ENCODE data around the gene CIAO2B.

The CIAO2B gene

GRCh38 chr16:66919569-66920298 is 14.5 kb downstream of the CIAO2B start:
- DNase-seq (ENCODE audit: low read depth) = no peak

DNA sequence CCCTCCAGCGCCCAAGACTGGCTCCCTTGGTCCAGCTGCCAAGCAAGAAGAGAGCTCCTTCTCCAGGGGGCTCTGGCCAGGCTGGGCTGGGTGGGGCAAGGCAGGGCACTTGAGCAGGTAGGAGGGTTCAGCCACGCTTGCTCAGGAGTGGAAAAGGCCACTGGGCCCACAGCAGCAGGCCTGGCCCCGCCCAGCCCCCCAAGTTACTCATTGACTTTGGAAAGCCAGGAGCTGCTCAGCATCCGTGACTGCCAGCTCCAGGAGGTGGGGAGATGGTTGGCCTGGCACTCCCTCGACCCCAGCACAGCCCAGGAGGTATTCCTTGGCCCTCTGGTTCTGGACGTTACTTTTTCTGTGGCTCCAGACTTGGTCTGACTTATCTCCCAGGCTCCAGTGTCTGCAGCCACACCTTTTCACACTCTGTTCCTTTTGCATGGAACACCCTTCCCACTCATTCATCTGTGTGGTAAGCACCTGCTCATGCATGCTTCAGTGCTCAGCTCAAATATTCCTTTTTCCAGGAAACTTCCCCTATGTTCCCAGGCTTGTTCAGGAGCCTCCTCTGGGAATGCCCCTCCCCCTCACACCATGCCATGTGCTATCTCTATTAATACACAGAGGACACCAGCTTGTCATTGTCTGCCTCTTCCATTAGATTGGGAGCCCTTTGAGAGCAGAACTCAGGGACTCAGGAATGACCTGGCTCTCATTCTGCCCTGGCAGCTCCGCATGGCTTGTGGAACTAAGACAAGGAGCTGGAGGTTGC is 15.2 kb downstream of the CIAO2B start, which contains the start of gene CDH16:
CDH16 (minus strand) TSS at position 83 of the 766 bp plus-strand sequence. CDS start 820 bp downstream, outside the sequence.
- DNase-seq (ENCODE audit: low read depth) = no peak

- no peak for DNase-seq (ENCODE audit: low read depth)
These were observed 15.8 kb downstream of the CIAO2B start for GRCh38 chr16:66918355-66918754.

- DNase-seq (ENCODE audit: low read depth) = no peak
These were observed 16.5 kb downstream of the CIAO2B start for GRCh38 chr16:66917741-66918140.

- DNase-seq (ENCODE audit: low read depth) = no peak
These were observed 17.7 kb downstream of the CIAO2B start for GRCh38 chr16:66916518-66916917.

GRCh38 chr16:66915041-66915440 is 19.2 kb downstream of the CIAO2B start:
- DNase-seq (ENCODE audit: low read depth) = no peak

GRCh38 chr16:66914541-66914940 is 19.7 kb downstream of the CIAO2B start:
- no peak for DNase-seq (ENCODE audit: low read depth)

DNA sequence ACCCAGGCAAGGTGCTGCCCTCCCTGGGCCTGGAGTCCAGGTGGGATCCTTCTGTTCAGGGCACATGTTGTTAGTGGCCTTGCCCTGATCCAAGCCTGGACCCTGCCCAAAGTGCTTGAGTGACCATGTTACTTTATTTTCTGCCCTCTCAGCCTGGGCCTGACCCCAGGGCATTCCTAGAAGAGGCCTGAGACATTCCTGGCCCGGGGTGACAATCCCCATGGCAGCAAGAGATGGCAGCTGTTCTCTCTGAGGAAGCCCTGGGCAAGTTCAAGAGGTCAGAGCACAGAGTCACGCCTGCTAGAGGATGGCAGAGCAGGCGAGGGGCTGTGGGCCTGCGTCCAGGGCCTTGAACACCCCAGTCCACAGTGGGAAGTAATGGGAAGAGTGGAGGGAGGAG is 20.5 kb downstream of the CIAO2B start:
- DNase-seq (ENCODE audit: low read depth) = no peak

- DNase-seq (ENCODE audit: low read depth) = no peak
These were observed 21.1 kb downstream of the CIAO2B start for GRCh38 chr16:66913081-66913480.

DNA sequence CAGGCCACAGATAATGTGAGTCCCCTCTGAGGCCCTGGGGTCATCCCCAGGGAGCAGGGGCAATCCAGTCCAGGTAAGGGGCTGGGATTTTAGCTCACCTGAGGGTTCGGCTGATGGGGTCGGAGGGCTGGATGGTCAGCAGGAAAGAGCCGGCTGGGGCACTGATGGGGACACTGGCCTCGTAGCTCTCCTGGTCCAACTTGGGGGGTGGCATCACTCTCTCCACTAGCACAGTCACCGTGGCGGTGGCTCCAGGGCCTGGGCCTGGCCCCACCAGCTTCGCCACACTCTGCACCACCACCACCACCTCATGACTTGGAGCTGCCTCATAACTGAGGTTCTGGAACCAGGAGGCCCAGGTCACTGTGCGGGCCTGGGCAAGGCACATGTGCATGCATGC is 22.4 kb downstream of the CIAO2B start:
- DNase-seq (ENCODE audit: low read depth) = no peak

- DNase-seq (ENCODE audit: low read depth) = no peak
These were observed 23.1 kb downstream of the CIAO2B start for GRCh38 chr16:66911112-66911511.

GRCh38 chr16:66910175-66910940 is 23.8 kb downstream of the CIAO2B start:
- no peak for DNase-seq (ENCODE audit: low read depth)

DNA sequence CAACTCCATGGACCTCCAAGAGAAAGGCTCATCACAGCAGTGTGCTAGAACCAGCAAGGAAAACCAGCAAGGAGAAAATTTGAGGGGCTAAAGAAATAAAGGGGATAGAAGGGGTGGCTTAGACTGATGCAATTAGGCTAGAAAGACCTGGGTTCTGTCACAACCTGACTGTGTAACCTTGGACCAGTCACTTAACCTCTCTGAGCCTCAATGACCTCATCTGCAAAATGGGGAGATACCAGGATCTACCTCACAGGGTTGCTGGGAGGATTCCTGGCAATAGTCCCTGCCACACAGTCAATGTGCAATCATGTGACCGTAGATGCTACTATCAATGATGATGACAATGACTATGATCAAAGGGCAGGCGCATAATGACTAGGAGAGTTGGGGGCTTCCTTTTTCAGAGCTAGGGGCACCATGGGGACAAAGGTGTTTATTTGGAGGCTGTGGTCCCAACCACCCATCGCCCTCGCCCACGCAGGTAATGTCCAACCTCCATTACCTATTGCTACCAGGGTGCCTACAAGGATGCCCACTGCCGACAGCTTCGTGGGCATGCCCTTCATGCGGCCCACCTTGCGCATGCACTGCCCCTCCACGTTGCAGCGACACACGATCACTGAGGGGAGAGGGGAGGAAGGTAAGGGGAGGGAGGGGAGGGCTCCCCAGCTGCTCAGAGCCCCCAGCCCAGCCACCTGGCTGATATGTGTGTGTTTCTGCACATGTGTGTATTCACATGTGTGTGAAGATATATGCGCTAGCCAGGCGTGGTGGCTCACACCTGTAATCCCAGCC is 25.2 kb downstream of the CIAO2B start:
- DNase-seq (ENCODE audit: low read depth) = no peak

DNA sequence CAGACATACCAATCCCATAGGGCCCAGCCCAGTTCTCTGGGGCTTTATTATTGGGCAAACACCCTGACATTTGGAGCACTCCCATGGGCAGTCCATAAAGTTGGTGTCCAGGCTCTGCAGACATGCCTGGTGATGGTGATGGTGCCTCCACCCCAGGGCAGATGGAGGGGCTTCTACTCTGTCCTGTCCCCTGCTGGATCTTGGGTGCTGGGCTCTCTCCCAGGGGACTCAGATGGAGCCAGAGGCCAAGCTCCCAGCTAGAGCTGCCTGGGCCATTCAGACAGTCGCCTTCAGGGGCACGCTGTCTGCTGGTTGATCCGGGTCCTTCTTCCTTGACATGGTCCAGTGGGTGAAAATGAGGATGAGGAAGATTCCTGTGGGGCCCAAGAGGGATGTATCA is 26.1 kb downstream of the CIAO2B start:
- no peak for DNase-seq (ENCODE audit: low read depth)

- DNase-seq (ENCODE audit: low read depth) = no peak
These were observed 27.0 kb downstream of the CIAO2B start for GRCh38 chr16:66906916-66907836.

GRCh38 chr16:66905633-66906539 is 28.3 kb downstream of the CIAO2B start:
- no peak for DNase-seq (ENCODE audit: low read depth)

DNA sequence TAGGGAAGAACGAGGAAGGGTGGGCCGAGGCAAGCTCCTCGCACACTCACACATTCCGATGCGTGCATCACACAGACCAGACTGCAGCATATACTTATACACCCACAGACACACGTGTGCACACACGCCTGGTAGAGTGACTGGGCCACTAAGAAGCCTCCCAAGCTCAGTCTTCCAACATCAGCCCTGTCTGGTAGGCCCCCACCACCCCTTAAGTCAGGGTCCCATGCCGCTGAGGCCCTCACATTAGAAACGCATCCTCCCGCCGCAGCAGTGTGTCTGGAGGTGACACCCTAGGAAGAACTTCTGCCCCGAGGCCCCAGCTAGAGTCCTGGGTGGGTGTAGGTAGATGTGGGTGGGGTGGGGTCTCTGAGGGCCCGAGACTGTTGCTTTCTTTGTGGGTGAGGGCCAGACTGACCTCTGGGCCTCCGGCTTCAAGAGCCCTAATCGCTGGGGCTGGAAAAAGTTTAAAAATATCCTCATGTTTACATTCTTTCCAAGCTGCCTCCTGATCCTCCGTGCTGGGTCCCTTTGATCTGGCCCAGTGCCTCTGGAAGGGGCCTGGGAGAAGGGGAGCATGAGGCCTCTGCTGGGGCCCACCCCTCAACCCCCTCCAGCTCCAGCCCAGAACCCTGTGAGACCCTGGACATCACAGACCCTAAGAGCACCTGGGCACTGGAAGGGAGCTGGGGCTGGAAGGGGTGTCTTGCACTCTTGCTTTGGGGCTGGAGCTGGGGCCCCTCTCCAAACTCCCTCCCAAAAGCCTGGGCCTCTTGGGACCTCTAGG is 29.2 kb downstream of the CIAO2B start:
- DNase-seq (ENCODE audit: low read depth) = no peak

GRCh38 chr16:66904428-66904845 is 29.8 kb downstream of the CIAO2B start:
- no peak for DNase-seq (ENCODE audit: low read depth)

Measured in T-helper 22 cell (primary cell).